Uterus (tissue), 2 donors: Measurements from ENCODE around the gene FAM151A.

Experiments used
- CTCF ChIP-seq, 4 experiments: fragments of 200-600 bp in 2 of 4; fragments of 450-650 bp in 2 of 4; sonication (generic) in 2 of 4; IDR thresholded peaks; one replicate each; pipeline ENCODE4 v1.5.1; 2016 to 2019; ENCODE audit warnings: antibody characterized with exemption in 4 of 4, mild to moderate bottlenecking in 2 of 4, moderate library complexity in 1 of 4
- POLR2A ChIP-seq, 2 donors: fragments of 450-650 bp; IDR thresholded peaks; one replicate each; pipeline ENCODE4 v1.6.1; 2016; ENCODE audit warnings: antibody characterized with exemption in 2 of 2, mild to moderate bottlenecking in 1 of 2, moderate library complexity in 1 of 2

GRCh38 chr1:54664364-54664763, 41.0 kb upstream of the FAM151A start:
- TF ChIP-seq CTCF (IDR thresholded peaks at IDR 0.05): no peak
- no peak for TF ChIP-seq POLR2A (IDR thresholded peaks at IDR 0.05)
